Measurements from ENCODE around the gene STIMATE. TPM values are rescaled to one million over a fixed set of nuclear protein-coding genes. Genes with fewer than 3 reads are reported as not detected.

The STIMATE gene
- total and polyA plus RNA-seq, 10 of the 15 experiments (the other 5 are each of a cell fraction or from before 2014, with no cell fraction given) = 0.24 to 24.1 (median 15.4) TPM

GRCh38 chr3:52836986-52837385, 60.4 kb downstream of the STIMATE start (continued):
- TF ChIP-seq CUX1 (IDR thresholded peaks at IDR 0.05; ENCODE audit: insufficient replicate concordance, low read depth, low read length) = no peak

GRCh38 chr3:52836471-52836845, 60.9 kb downstream of the STIMATE start:
- Histone ChIP-seq H3K36me3 (ENCODE audit: control insufficient read depth in 2 of 2, insufficient read depth in 2 of 2, low read length in 1 of 2) (peaks cover 1 to 5% of the 10 kb centered on the region in 2 experiments; a peak in 3 of 4 replicates), H3K79me2 (ENCODE audit: control insufficient read depth, insufficient read depth, low read length) (no peaks in the 10 kb centered on the region), H3K27ac (ENCODE audit: control insufficient read depth, insufficient read depth) (no peak overlapping the region), H3K4me2 (ENCODE audit: control insufficient read depth, insufficient read depth) (no peak overlapping the region), H3K9me3 (replicated peaks; ENCODE audit: control insufficient read depth, insufficient read depth, low read length) (no peaks in the 10 kb centered on the region), H3K27me3 (replicated peaks in 1 of 2; ENCODE audit: control insufficient read depth in 2 of 2, insufficient read depth in 2 of 2, low read length in 1 of 2) (no peaks in the 10 kb centered on the region), H3K9ac (ENCODE audit: control insufficient read depth, insufficient read depth, low read length) (no peak overlapping the region), H4K20me1 (ENCODE audit: control insufficient read depth, insufficient read depth) (no peaks in the 10 kb centered on the region), H3K4me1 (ENCODE audit: control insufficient read depth, insufficient read depth, low read length) (no peaks in the 10 kb centered on the region; the same call in 1 of the 2 replicates), H2AFZ (ENCODE audit: control insufficient read depth, low read depth, low read length) (no peak overlapping the region), H3K4me3 (no peak overlapping the region)
- 75% methylated on average over 5 of the region's 5 CpGs for WGBS (ENCODE audit: insufficient coverage, insufficient replicate concordance, low lambda C conversion rate, missing lambda C conversion rate)
- SMC1A ChIA-PET (ENCODE audit: uncharacterized antibody, unreplicated experiment) = interaction anchor here (0.9 to 1.3 kb wide), 2 partner anchors 10 to 58 kb away, joined by 3 to 4 read pairs; no protein-coding TSS in a partner anchor
- intact Hi-C loops (cut with micrococcal nuclease; ENCODE audit: unreplicated experiment) = no loop called here
- ATAC-seq (no peak), FAIRE-seq (no peak), DNase-seq (ENCODE audit: low read depth, low spot score) (no peak)
- BruUV-seq (replicated peaks) = no TSS peak
- POLR2A ChIA-PET = no interaction called here
- in situ Hi-C loops (cut with MboI) = no loop called here
- CTCF ChIA-PET = interaction anchor here (1.2 kb wide), 1 partner anchor 15 kb away, joined by 3 read pairs; no protein-coding TSS in a partner anchor
- peak; percentile 71 for TF ChIP-seq ZBTB40 (IDR thresholded peaks at IDR 0.05; ENCODE audit: borderline replicate concordance)
- TF ChIP-seq MEF2B (IDR thresholded peaks at IDR 0.05; ENCODE audit: partially characterized antibody, poor library complexity, severe bottlenecking) = peak; percentile 87
- no peak for TF ChIP-seq HDGF (IDR thresholded peaks at IDR 0.05)
- RAD21 ChIA-PET (ENCODE audit: unreplicated experiment) = no interaction called here

Data from GM12878 (cell line).